Urinary bladder (tissue), 4 donors: ENCODE measurements around the gene TMEM91. TPM values are rescaled to one million over a fixed set of nuclear protein-coding genes. Genes with fewer than 3 reads are reported as not detected.
"Not testable (repeated sequence)": the region's sequence is repeated elsewhere in the genome, so short reads cannot be mapped to it uniquely, and the experiment has no call there.

ENCODE experiments used
- DNase-seq: peaks from one replicate; pipeline ENCODE4 v3.0.0-alpha.2; 2015; ENCODE audit errors: extremely low spot score
- H3K27ac ChIP-seq: one replicate; pipeline ENCODE4 v1.5.1; 2013; ENCODE audit warnings: low read depth, mild to moderate bottlenecking, moderate library complexity
- H3K36me3 ChIP-seq: one replicate; pipeline ENCODE4 v1.6.1; 2013; ENCODE audit warnings: mild to moderate bottlenecking, moderate library complexity; ENCODE audit not compliant: insufficient read depth
- H3K4me1 ChIP-seq: one replicate; pipeline ENCODE4 v1.6.1; 2013; ENCODE audit warnings: mild to moderate bottlenecking, moderate library complexity; ENCODE audit not compliant: insufficient read depth
- H3K4me3 ChIP-seq: one replicate; pipeline ENCODE4 v1.5.1; 2013; ENCODE audit warnings: low read depth, low read length
- WGBS: extraction: QIAGEN DNeasy Blood & Tissue Kit; methylation state at CpG from one replicate; pipeline ENCODE4 v1.1.7; 2013; 5-methylcytosine and 5-hydroxymethylcytosine counted together
- polyA plus RNA-seq: library from polyadenylated mRNA; stranded (reverse); fragments of 200-250 nt; gene quantifications from one replicate; pipeline ENCODE4 v1.2.3, GENCODE V29; 2013
- total RNA-seq: library from RNA; depleted of rRNA; stranded (reverse); fragments of >200 nt; gene quantifications from one replicate; pipeline ENCODE4 v1.2.3, GENCODE V29; 2014
- donor health status: healthy with polysubstance abuse.
- donor health status: healthy.

The TMEM91 gene
- total and polyA plus RNA-seq, 2 donors = 6.6 to 36.2 TPM

DNA sequence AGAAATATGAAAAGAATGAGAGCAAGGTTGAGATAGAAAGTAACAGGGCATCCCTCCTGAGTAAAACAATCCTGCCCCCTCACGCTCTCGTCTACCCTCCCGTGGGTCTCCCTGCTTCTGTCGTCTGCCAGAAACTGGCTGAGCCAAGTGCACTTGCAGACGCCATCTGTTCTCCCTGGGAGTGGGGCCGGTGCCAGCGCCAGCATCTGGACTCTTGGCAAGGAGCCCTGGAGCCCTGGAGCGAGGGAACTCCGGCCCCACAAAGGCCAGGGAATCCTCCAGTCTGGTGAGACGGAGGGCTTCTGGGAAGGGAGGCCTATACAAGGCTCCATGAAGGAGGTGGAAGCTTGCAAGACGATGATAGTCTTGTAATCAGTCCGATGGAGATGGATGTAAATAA, 2.3 kb upstream of the TMEM91 start:
- no peak overlapping the region for H3K4me3 ChIP-seq
- DNase-seq = peak; percentile 73
- 15% methylated on average over 12 of the region's 12 CpGs for WGBS
- H3K36me3 ChIP-seq = no peaks in the 10 kb centered on the region
- H3K4me1 ChIP-seq = no peaks in the 10 kb centered on the region
- H3K27ac ChIP-seq = no peak overlapping the region

DNA sequence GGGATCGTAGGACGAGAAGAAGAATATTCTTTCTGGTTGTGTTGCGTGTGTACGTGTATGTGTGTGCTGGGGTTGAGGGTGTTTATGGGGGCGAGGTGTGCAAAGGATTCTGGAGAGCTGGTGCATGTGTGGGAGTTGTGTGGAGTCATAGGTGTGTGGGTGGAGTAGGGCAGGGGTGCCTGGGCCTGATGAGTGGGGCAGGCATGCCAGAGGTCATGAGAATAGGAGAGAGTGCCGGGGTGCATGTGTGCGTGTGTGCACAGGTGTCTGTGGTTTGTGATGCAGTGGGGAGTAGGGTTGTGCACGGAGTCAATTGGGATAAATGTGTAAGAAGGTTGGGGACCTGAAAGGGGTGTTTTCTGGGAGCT, 649 bp downstream of the TMEM91 start:
- no peak for DNase-seq
- Histone ChIP-seq H3K27ac (peak overlapping the region; percentile 64), H3K36me3 (no peaks in the 10 kb centered on the region), H3K4me1 (no peaks in the 10 kb centered on the region), H3K4me3 (peak overlapping the region; percentile 48)
- WGBS = 57% methylated on average over 8 of the region's 8 CpGs

DNA sequence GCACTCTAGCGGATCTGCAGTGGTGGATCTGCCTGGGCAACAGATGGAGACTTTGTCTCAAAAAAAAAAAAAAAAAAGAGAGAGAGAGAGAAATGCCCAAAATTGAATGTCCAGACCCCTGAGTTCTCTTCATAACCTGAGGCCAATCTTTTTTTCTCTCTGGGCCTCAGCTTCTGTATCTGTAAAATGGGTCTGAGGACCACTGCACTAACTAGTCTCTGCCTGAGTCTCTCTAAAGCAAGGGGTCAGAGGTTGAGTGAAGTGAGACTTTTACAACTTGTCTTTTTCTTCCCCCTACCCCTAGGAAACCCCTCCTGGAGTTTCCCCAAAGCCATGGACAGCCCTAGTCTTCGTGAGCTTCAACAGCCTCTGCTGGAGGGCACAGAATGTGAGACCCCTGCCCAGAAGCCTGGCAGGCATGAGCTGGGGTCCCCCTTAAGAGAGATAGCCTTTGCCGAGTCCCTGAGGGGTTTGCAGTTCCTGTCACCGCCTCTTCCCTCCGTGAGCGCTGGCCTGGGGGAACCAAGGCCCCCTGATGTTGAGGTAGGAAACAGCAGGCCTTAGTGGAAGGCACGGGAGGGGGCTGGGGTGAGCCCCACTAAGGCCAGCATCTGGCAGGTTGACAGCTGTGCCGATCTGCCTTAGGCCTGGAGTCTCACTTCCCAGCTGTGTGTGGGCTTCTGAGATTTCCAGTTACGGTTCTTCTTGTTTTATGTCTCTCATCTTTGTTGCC, 1.8 kb downstream of the TMEM91 start:
- Histone ChIP-seq H3K4me1 (no peaks in the 10 kb centered on the region), H3K4me3 (no peak overlapping the region), H3K27ac (no peak overlapping the region), H3K36me3 (no peaks in the 10 kb centered on the region)
- WGBS = 35% methylated on average over 9 of the region's 9 CpGs
- no peak for DNase-seq

- DNase-seq, H3K27ac ChIP-seq, H3K4me1 ChIP-seq, H3K36me3 ChIP-seq, H3K4me3 ChIP-seq: not testable (repeated sequence)
- 96% methylated on average over 8 of the region's 8 CpGs for WGBS
Observed at GRCh38 chr19:41381536-41381935, 5.2 kb downstream of the TMEM91 start.

GRCh38 chr19:41384351-41384750, 8.0 kb downstream of the TMEM91 start:
- no peaks in the 10 kb centered on the region for H3K36me3 ChIP-seq
- no peaks in the 10 kb centered on the region for H3K4me1 ChIP-seq
- H3K4me3 ChIP-seq = no peak overlapping the region
- DNase-seq = no peak
- no peak overlapping the region for H3K27ac ChIP-seq
- WGBS = 88% methylated on average over 5 of the region's 5 CpGs

- H3K27ac ChIP-seq = no peak overlapping the region
- no peak overlapping the region for H3K4me3 ChIP-seq
- DNase-seq = no peak
- H3K4me1 ChIP-seq = no peaks in the 10 kb centered on the region
- no peaks in the 10 kb centered on the region for H3K36me3 ChIP-seq
- 84% methylated on average over 13 of the region's 13 CpGs for WGBS
Observed at GRCh38 chr19:41386442-41386841, 10.1 kb downstream of the TMEM91 start.

DNA sequence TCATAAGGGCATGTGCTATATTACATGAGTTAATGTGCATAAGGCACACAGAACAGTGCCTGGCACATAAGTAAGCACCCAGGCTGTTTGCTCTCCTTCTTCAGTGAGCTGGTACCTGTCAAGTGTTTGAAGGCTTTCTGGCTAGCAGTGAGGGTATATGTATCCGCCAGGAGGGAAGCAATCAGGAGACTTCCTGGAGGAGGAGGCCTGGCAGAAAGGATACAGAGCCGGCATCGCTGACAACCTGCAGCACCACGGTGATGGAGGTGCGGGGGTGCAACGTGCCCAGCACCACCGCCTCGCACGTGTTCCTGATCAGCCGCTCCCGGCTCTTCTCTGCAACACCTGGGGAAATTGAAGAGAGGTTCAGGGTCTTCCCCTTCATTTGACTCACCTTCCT, 15.3 kb downstream of the TMEM91 start:
- H3K27ac ChIP-seq = no peak overlapping the region
- H3K36me3 ChIP-seq = no peaks in the 10 kb centered on the region
- WGBS = 88% methylated on average over 11 of the region's 11 CpGs

GRCh38 chr19:41392775-41393174, 16.4 kb downstream of the TMEM91 start:
- no peak overlapping the region for H3K4me3 ChIP-seq
- no peak overlapping the region for H3K27ac ChIP-seq
- no peaks in the 10 kb centered on the region for H3K36me3 ChIP-seq
- no peak for DNase-seq
- no peaks in the 10 kb centered on the region for H3K4me1 ChIP-seq
- WGBS = 80% methylated on average over 12 of the region's 12 CpGs

More for the DNA sequence above, 15.3 kb downstream of the TMEM91 start:
- no peaks in the 10 kb centered on the region for H3K4me1 ChIP-seq
- H3K4me3 ChIP-seq = no peak overlapping the region
- no peak for DNase-seq

DNA sequence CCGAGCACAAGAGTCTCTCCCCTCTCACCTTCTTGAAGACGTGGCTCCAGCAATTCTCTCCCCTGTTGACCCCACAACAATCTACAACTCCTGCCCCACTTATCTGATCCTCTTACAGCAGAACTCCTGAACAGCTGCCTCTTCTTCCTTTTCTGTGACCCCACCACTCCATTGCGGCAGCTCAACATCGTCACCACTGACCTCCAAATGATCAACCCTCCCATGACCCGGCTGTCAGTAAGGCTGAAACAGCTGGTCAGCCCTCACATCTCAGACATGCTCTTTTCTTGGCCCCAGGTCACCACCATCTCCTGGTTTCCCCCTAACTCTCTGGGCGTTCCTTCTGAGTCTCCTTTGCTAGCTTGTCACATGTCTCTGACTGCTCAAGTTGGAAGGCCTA, 19.0 kb downstream of the TMEM91 start:
- Histone ChIP-seq H3K4me3 (no peak overlapping the region), H3K4me1 (peaks cover 4% of the 10 kb centered on the region), H3K36me3 (no peaks in the 10 kb centered on the region), H3K27ac (no peak overlapping the region)
- WGBS = 69% methylated on average over 6 of the region's 6 CpGs
- no peak for DNase-seq

DNA sequence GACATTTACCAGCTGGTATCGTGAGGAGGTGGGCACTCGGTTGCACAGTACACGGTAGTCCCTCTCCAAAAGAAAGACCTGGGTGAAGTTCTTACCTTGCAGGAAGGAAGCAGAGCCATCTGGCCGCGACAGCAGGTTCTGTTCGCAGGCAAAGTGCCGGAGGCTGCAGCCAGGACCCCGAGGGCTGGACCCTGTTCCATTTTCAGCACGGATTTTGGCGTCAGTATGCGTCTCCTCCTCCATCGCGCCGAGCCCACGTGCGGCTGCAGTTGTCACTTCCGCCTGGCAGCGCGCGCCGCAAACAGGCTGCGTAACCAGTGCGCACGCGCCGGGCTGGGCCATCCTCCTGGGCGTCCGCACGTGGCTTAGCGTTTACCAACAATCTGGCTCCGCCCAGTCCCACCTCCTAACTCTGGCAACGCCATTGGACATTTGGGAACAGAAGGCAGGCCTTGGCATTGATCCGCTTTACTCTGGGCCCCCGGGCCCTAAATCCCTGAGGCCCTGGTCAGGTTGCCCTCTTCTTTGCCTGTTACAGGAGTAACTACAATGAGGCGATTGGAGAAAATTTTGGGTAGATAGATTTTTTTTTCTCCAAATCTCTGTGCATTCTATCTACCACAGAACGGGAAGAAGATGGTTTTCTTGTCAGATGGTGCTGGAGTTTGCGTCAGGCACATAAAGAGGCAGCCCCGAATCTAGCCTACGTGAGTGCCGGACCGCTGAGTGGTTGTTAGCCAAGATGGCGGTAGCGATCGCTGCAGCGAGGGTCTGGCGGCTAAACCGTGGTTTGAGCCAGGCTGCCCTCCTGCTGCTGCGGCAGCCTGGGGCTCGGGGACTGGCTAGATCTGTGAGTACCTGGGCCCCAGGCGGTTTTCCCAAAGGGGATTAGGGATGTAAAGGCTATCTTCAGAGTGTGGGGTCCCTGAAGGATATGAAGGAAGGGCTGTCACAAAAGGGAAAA, 21.0 kb downstream of the TMEM91 start, which contains the start of the genes BCKDHA and EXOSC5:
Gene BCKDHA, plus strand, starts transcription at position 733 of the 964 bp plus-strand sequence. Its CDS starts 10 bp downstream, at position 743.
Gene EXOSC5, minus strand, starts transcription at position 274 of the 964 bp plus-strand sequence. Its CDS starts 31 bp downstream, at position 243.
- Histone ChIP-seq H3K27ac (peak within 1 kb of the TSS; percentile 77), H3K4me1 (peaks cover 4% of the 10 kb centered on the region), H3K36me3 (no peaks in the 10 kb centered on the region), H3K4me3 (peak within 1 kb of the TSS; percentile 77)
- WGBS = under 1% methylated on average over 50 of the region's 50 CpGs
- DNase-seq = peak; percentile 100

GRCh38 chr19:41398050-41398418, 21.7 kb downstream of the TMEM91 start:
- DNase-seq = no peak
- H3K27ac ChIP-seq = peak overlapping the region; percentile 77
- WGBS = 0% methylated on average over 5 of the region's 5 CpGs
- H3K4me1 ChIP-seq = peaks cover 4% of the 10 kb centered on the region
- H3K4me3 ChIP-seq = peak overlapping the region; percentile 77
- H3K36me3 ChIP-seq = no peaks in the 10 kb centered on the region

DNA sequence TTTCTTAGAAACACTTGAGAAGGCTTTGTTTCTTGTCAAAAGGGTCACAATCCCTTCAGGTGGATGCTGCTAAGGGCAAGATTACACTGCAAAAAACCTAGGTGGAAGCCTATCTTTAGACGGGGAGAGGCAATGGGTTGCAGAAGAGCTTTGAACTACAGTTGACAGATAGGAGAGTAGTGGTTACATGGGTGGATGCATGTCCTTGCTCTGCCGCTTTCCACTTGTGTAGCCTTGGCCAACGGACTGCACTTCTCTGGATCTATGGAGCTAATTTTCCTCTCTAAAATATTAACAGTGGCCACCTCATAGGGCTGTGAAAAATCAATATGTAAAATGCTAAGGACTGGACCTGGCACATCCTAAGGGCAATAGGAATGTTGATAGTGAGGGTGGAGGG, 22.3 kb downstream of the TMEM91 start:
- peaks cover 4% of the 10 kb centered on the region for H3K4me1 ChIP-seq

GRCh38 chr19:41399091-41399490, 22.8 kb downstream of the TMEM91 start:
- H3K27ac ChIP-seq = no peak overlapping the region
- H3K4me3 ChIP-seq = no peak overlapping the region
- no peak for DNase-seq
- H3K4me1 ChIP-seq = peaks cover 4% of the 10 kb centered on the region
- no peaks in the 10 kb centered on the region for H3K36me3 ChIP-seq
- 90% methylated on average over 3 of the region's 3 CpGs for WGBS

More for the DNA sequence above, 22.3 kb downstream of the TMEM91 start:
- no peak for DNase-seq
- Histone ChIP-seq H3K4me3 (peak overlapping the region; percentile 77), H3K36me3 (no peaks in the 10 kb centered on the region), H3K27ac (no peak overlapping the region)
- 48% methylated on average over 3 of the region's 3 CpGs for WGBS

DNA sequence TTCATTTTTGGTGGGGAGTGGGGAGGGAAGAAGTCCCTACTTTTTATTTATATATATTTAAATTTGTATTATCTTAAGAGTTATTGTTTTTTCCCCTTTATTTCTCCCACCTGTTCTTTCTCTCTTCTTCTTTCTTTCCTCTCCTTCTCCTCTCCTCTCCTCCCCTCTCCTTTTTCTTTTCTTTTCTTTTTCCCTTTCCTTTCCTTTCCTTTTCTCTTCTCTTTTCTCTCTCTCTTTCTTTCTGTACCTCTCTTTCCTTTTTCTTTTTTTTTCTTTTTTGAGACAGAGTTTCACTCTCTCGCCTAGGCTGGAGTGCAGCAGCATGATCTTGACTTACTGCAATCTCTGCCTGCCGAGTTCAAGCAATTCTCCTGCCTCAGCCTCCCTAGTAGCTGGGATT, 23.2 kb downstream of the TMEM91 start:
- WGBS = 93% methylated on average over 2 of the region's 2 CpGs

More for the DNA sequence above, 23.2 kb downstream of the TMEM91 start:
- DNase-seq = no peak
- Histone ChIP-seq H3K4me3 (no peak overlapping the region), H3K36me3 (no peaks in the 10 kb centered on the region), H3K4me1 (peaks cover 4% of the 10 kb centered on the region), H3K27ac (no peak overlapping the region)
